B cell (primary cell): ENCODE data around the gene MTERF2. TPM values are rescaled to one million over a fixed set of nuclear protein-coding genes. Genes with fewer than 3 reads are reported as not detected.
"Not testable (repeated sequence)": the region's sequence is repeated elsewhere in the genome, so short reads cannot be mapped to it uniquely, and the experiment has no call there.

Experiments used
- ATAC-seq: fragments of 200-7000 bp; cut with Tn5 transposase; one replicate; pipeline ENCODE4 v1.10.0; 2021; ENCODE audit warnings: low read depth, mild to moderate bottlenecking, moderate number of reproducible peaks, moderate library complexity
- CTCF ChIA-PET: fragments of 350-600 bp; sonication (Branson Sonifier 250); formaldehyde crosslinking; loops from one replicate; lab custom pipeline; 2021; ENCODE audit warnings: antibody characterized with exemption, inconsistent platforms; lab: Charles Lee
- POLR2A ChIA-PET: fragments of 350-600 bp; sonication (Branson Sonifier 250); formaldehyde crosslinking; loops from one replicate; lab custom pipeline; 2021; ENCODE audit warnings: antibody characterized with exemption; lab: Charles Lee
- DNase-seq: peaks from one replicate; pipeline ENCODE4 v3.0.0; 2013
- H2AFZ ChIP-seq: 2 replicates; pipeline ENCODE4 v1.6.1; 2012; ENCODE audit warnings: mild to moderate bottlenecking, low read depth, low read length; ENCODE audit not compliant: insufficient read depth, poor library complexity, severe bottlenecking
- H3K27ac ChIP-seq, 2 donors: 1 replicate in 1 of 2; 2 replicates in 1 of 2; pipeline ENCODE4 v1.5.1; 2012 to 2013; ENCODE audit warnings: low read length in 2 of 2, mild to moderate bottlenecking in 2 of 2, moderate library complexity in 1 of 2
- H3K27me3 ChIP-seq, 4 experiments: fragments of 200-600 bp in 1 of 4; sonication (generic) in 1 of 4; replicated peaks in 1 of 4; 1 replicate in 2 of 4; 2 replicates in 2 of 4; pipeline versions ENCODE4 v1.6.1 to v1.7.0; 2013 to 2016; ENCODE audit warnings: low read length in 3 of 4, mild to moderate bottlenecking in 2 of 4, mixed read lengths in 1 of 4, moderate library complexity in 1 of 4; ENCODE audit not compliant: insufficient read depth in 4 of 4, control insufficient read depth in 3 of 4; ENCODE audit errors: control extremely low read depth in 1 of 4
- H3K36me3 ChIP-seq, 2 experiments: replicated peaks in 1 of 2; 1 replicate in 1 of 2; 2 replicates in 1 of 2; pipeline versions ENCODE4 v1.6.1 to v1.7.1; 2013; ENCODE audit warnings: low read length in 1 of 2; ENCODE audit not compliant: insufficient read depth in 2 of 2, control insufficient read depth in 1 of 2; ENCODE audit errors: control extremely low read depth in 1 of 2, extremely low read depth in 1 of 2
- H3K4me1 ChIP-seq, 2 donors: fragments of 200-600 bp in 1 of 2; sonication (generic) in 1 of 2; 1 replicate in 1 of 2; 2 replicates in 1 of 2; pipeline versions ENCODE4 v1.5.1 to v1.6.1; 2013 to 2017; ENCODE audit warnings: low read length in 2 of 2; ENCODE audit not compliant: control insufficient read depth in 2 of 2, insufficient read depth in 2 of 2
- H3K4me2 ChIP-seq: replicated peaks from 2 replicates; pipeline ENCODE3; 2012; ENCODE audit warnings: mild to moderate bottlenecking, low read depth, low read length; ENCODE audit not compliant: poor library complexity, severe bottlenecking
- H3K4me3 ChIP-seq, 5 experiments: fragments of 200-600 bp in 1 of 5; sonication (generic) in 1 of 5; 1 replicate in 3 of 5; 2 replicates in 2 of 5; pipeline versions ENCODE4 v1.5.1 to v1.7.0; 2011 to 2016; ENCODE audit warnings: low read length in 4 of 5, mild to moderate bottlenecking in 4 of 5, low read depth in 2 of 5, control low read depth in 1 of 5, moderate library complexity in 1 of 5; ENCODE audit not compliant: insufficient read depth in 1 of 5; ENCODE audit errors: control extremely low read depth in 1 of 5, extremely low read depth in 1 of 5
- H3K79me2 ChIP-seq: fragments of 200-600 bp; sonication (generic); one replicate; pipeline ENCODE4 v1.6.0; 2016; ENCODE audit warnings: low read length; ENCODE audit not compliant: control insufficient read depth, insufficient read depth
- H3K9ac ChIP-seq: fragments of 200-600 bp; sonication (generic); 2 replicates; pipeline ENCODE4 v1.6.1; 2017; ENCODE audit warnings: mild to moderate bottlenecking, low read length, moderate library complexity
- H3K9me3 ChIP-seq, 3 donors: one replicate each; pipeline versions ENCODE4 v1.6.1 to v1.7.1; 2013; ENCODE audit warnings: low read length in 2 of 3; ENCODE audit not compliant: control insufficient read depth in 2 of 3, insufficient read depth in 1 of 3; ENCODE audit errors: control extremely low read depth in 1 of 3
- H4K20me1 ChIP-seq: 2 replicates; pipeline ENCODE4 v1.6.0; 2012; ENCODE audit warnings: mild to moderate bottlenecking, low read length; ENCODE audit not compliant: insufficient read depth, control insufficient read depth, poor library complexity, severe bottlenecking
- H3K27ac Mint-ChIP-seq: one replicate; pipeline ENCODE4 v1.8.0; 2021; ENCODE audit warnings: mixed read lengths
- H3K27me3 Mint-ChIP-seq: one replicate; pipeline ENCODE4 v1.8.0; 2021; ENCODE audit warnings: mixed read lengths
- H3K4me1 Mint-ChIP-seq: one replicate; pipeline ENCODE4 v1.8.0; 2021; ENCODE audit warnings: mixed read lengths
- H3K4me3 Mint-ChIP-seq: one replicate; pipeline ENCODE4 v1.8.0; 2021; ENCODE audit warnings: mixed read lengths
- H3K9me3 Mint-ChIP-seq: one replicate; pipeline ENCODE4 v1.8.0; 2022; ENCODE audit warnings: mixed read lengths; ENCODE audit not compliant: insufficient read depth
- EZH2 ChIP-seq: IDR thresholded peaks from 2 replicates; pipeline ENCODE4 v1.6.1; 2012; ENCODE audit warnings: borderline replicate concordance, low read depth, mild to moderate bottlenecking, moderate library complexity, low read length; ENCODE audit not compliant: insufficient read depth, poor library complexity, severe bottlenecking
- WGBS: methylation state at CpG from one replicate; pipeline ENCODE4 v1.1.5; 2013; ENCODE audit warnings: missing lambda C conversion rate; ENCODE audit not compliant: insufficient coverage; 5-methylcytosine and 5-hydroxymethylcytosine counted together
- intact Hi-C: fragments of 100-400 bp; cut with micrococcal nuclease; formaldehyde crosslinking; loops from one replicate; pipeline ENCODE4 v1.10.0; 2022
- polyA plus RNA-seq: library from polyadenylated mRNA; depleted of rRNA; stranded (reverse); fragments of >200 nt; gene quantifications from 2 replicates; pipeline ENCODE4 v1.2.3, GENCODE V29; 2012
- total RNA-seq, 2 donors: library from RNA; stranded (reverse); fragments of 120-200 nt in 1 of 2; gene quantifications; 1 replicate in 1 of 2; 2 replicates in 1 of 2; pipeline versions ENCODE4 v1.2.3 to v1.2.4, GENCODE V29; 2013 to 2022
- TF ChIP-seq, protein P1 (sequence below): fragments of 200-600 bp; IDR thresholded peaks from one replicate; pipeline ENCODE4 v1.8.0; 2022; ENCODE audit warnings: antibody characterized with exemption, mild to moderate bottlenecking

MTERF2 gene
- total and polyA plus RNA-seq, 2 donors (not counting 1 experiment from before 2014, with no cell fraction given): 3.7 to 9.4 TPM

DNA sequence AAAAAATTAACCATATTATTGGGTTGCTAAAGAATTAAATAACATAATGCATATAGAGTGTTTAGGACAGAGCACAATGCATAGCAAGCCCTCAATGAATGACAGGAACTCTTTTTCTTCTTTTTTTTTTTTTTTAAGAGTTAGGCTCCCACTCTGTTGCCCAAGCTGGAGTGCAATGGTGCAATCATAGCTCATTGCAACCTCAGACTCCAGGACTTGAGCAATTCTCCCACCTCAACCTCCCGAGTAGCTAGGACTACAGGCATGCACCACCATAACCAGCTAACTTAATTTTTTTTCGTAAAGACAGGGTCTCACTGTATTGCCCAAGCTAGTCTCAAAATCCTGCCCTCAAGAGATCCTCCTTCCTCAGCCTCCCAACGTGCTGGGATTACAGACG lies 20.5 kb upstream of the MTERF2 start:
- Histone ChIP-seq H3K9me3 (no peaks in the 10 kb centered on the region), H3K9ac (no peak overlapping the region), H3K27ac (no peak overlapping the region), H3K79me2 (no peaks in the 10 kb centered on the region), H3K4me3 (no peak overlapping the region), H3K36me3 (no peaks in the 10 kb centered on the region), H3K27me3 (no peaks in the 10 kb centered on the region), H3K4me1 (no peaks in the 10 kb centered on the region), H2AFZ (no peak overlapping the region), H3K4me2 (no peak overlapping the region), H4K20me1 (no peaks in the 10 kb centered on the region)
- H3K27me3 Mint-ChIP-seq: no peaks in the 10 kb centered on the region
- DNase-seq (no peak), ATAC-seq (no peak)
- no peak overlapping the region for H3K4me3 Mint-ChIP-seq
- ChIA-PET CTCF (no interaction called here), POLR2A (no interaction called here)
- WGBS: 100% methylated on average over 1 of the region's 4 CpGs
- peaks cover 3% of the 10 kb centered on the region for H3K9me3 Mint-ChIP-seq
- H3K4me1 Mint-ChIP-seq: no peaks in the 10 kb centered on the region
- no peak overlapping the region for H3K27ac Mint-ChIP-seq
- TF ChIP-seq, protein P1, sequence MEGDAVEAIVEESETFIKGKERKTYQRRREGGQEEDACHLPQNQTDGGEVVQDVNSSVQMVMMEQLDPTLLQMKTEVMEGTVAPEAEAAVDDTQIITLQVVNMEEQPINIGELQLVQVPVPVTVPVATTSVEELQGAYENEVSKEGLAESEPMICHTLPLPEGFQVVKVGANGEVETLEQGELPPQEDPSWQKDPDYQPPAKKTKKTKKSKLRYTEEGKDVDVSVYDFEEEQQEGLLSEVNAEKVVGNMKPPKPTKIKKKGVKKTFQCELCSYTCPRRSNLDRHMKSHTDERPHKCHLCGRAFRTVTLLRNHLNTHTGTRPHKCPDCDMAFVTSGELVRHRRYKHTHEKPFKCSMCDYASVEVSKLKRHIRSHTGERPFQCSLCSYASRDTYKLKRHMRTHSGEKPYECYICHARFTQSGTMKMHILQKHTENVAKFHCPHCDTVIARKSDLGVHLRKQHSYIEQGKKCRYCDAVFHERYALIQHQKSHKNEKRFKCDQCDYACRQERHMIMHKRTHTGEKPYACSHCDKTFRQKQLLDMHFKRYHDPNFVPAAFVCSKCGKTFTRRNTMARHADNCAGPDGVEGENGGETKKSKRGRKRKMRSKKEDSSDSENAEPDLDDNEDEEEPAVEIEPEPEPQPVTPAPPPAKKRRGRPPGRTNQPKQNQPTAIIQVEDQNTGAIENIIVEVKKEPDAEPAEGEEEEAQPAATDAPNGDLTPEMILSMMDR: no peak
- TF ChIP-seq EZH2: no peak
- intact Hi-C loops: no loop called here

DNA sequence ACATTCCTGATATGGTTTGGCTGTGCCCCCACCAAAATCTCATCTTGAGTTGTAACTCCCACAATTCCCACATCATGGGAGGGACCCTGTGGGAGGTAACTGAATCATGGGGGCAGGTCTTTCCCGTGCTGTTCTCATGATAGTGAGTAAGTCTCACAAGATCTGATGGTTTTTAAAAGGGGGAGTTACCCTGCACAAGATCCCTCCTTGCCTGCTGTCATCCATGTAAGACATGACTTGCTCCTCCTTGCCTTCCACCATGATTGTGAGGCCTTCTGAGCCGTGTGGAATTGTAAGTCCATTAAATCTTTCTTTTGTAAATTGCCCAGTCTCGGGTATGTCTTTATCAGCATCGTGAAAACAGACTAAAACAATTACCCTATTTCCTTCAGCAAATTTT lies 15.7 kb upstream of the MTERF2 start:
- intact Hi-C loops, DNase-seq, H3K9me3 Mint-ChIP-seq, H2AFZ ChIP-seq, H3K4me2 ChIP-seq, POLR2A ChIA-PET, H3K4me3 Mint-ChIP-seq, H3K4me3 ChIP-seq, ATAC-seq, H3K79me2 ChIP-seq, H3K9me3 ChIP-seq, H3K27ac ChIP-seq, H3K27me3 ChIP-seq, H4K20me1 ChIP-seq, H3K4me1 Mint-ChIP-seq, H3K27ac Mint-ChIP-seq, H3K36me3 ChIP-seq, H3K27me3 Mint-ChIP-seq, CTCF ChIA-PET, H3K4me1 ChIP-seq, H3K9ac ChIP-seq: not testable (repeated sequence)
- 60% methylated on average over 1 of the region's 4 CpGs for WGBS
